HG02870 (cell line): ENCODE measurements around the gene GRIA4.
A peak's percentile ranks its signal among the peaks of the same experiment; 100 is the strongest.

Source experiments
- ATAC-seq: cut with Tn5 transposase; IDR thresholded peaks from one replicate; pipeline ENCODE4 v1.9.1; 2021; ENCODE audit warnings: mild to moderate bottlenecking, moderate library complexity; ENCODE audit not compliant: unreplicated experiment

Gene GRIA4

GRCh38 chr11:105609832-105610781 lies at the start of gene GRIA4:
TSS of gene GRIA4 (plus strand) at chr11:105610073. CDS start at chr11:105610998, 925 bp downstream.
- ATAC-seq, result no peak

DNA sequence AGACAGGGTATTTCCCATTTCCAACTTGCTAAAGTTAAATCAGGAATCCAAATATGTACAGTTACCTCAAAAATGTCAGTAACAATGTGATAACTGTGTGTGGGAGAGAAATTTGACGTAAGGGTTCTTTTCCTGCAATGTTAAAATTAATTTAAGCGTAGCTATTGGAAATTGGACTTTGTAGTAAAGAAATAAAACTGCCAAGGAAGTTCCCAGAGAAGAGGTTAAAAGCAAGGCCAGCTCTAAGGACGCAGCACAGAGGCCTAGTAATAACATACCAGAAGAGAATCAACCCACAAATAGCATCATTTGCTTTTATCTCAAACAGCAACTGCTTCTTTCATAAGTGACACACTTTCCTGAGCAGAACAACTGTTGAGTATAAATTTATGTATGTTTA lies 36.8 kb upstream of the GRIA4 start:
- no peak for ATAC-seq

DNA sequence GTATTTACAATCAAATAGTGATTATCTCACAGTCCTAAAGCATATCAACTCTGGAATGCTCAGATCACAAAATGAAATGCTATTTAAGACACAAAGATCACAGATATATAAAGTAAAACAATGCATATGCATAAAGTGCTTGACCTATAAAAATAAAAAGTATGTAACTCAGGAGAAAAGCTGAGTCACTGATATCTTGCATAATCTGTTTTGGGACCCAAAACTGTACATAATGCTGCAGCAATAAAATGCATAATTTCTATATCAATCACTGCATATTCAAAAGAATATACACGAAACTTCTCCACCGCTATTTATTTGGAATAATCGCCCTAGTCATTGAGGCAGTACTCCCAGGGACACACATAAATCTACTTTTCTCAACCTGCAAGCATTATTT lies 34.9 kb upstream of the GRIA4 start:
- ATAC-seq, result no peak

GRCh38 chr11:105577641-105578040 lies 32.2 kb upstream of the GRIA4 start:
- no peak for ATAC-seq

DNA sequence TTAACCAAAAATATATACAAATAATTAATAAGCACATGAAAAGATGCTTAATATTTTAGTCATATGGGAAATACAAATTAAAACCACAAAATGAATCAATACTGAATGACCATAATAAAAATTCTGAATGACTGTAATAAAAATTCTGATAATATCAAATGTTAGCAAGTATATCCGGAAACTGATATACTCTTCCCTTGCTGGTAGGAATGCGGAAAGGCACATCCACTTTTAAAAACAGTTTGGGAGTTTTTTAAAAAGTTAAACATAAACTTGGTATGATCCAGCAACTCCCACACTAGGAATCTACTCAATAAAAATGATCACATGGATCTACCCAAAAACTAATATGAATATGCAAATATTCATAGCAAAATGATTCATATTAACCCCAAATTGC lies 30.8 kb upstream of the GRIA4 start:
- ATAC-seq, result no peak

DNA sequence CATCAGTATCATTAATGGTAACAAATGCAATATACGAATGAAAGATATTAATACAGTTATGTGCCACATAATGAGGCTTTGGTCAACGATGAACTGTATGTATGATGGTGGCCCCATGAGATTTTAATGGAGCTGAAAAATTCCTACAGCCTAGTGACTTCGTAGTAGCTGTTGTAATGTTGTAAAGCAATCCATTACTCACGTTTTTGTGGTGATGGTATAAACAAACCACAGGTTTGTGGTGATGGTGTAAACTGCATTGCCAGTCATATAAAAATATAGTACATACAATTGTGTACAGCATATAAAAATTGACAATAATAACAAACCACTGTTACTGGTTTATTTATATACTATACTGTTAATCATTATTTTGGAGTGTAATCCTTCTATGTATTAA lies 27.4 kb upstream of the GRIA4 start:
- ATAC-seq, result no peak

DNA sequence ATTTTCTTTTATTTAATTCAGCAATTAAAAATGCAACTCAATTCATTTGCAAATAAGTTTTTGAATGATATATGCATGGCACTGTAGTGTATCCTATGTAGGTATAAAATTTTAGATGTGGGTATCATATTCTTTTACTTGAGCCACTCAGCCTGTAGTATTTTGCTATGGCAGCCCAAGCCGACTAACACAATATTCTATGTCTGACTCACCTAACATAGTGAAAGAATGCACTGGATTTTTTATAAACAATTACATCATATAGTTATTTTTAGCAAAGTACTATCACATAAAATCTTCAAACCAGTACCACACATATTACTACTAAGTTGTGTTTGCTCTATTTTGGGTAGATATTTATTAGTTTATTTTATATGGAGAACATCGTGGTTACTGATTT lies 21.9 kb upstream of the GRIA4 start:
- ATAC-seq, result no peak

DNA sequence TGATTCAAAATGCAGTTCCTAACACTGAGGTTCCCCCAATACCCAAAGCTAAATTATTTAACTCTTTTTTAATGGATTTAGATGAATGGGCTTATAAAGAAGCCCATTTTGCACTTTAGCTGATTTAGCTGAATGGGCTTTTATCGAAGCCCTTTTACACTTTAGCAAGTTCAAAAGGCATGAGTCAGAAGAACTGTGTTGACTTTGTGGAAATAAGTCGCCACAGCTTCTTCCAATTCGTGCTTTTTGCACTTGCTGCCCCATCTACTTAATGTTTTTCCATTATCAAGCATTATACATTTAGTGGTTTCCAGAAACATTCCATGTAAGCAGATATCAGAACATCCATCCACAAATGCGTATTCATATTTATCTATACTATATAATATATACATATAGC lies 20.5 kb upstream of the GRIA4 start:
- ATAC-seq, result no peak

DNA sequence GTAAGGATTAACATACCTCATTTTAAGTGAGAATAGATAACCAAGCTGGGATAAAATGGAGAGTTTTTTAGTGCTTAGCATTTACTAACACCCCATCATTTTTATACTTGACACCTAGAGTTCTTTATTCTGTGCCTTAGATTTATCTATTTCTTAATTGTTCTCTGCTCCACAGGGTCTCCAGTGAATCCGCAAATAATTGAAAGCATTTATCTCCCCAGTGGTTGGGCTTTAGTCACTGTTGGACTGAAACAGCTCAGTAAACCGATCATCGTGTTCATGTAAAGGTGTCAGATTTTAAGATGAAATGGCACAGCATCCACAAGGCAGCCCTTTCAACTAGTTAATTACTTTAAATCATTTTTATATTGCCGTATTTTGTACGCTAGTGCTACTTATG lies 17.8 kb upstream of the GRIA4 start:
- no peak for ATAC-seq

DNA sequence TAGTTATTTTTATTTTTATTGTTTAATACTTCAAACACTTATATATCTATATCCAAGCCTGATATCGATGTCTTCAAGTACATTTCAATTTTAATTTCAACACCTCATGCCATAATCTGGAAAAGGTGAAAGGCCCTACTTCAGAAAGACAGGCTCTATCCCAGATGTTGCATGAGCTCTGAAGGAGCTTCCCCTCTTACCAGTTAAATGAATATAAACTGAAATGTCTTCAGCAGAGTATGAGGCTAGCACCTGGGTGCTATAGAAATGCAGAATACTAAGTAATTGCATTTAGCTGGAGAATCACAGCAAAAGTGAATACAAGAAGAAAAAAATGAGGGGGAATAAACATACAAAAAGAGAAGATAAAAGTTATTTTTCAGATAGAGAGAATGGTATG lies 11.5 kb upstream of the GRIA4 start:
- no peak for ATAC-seq

DNA sequence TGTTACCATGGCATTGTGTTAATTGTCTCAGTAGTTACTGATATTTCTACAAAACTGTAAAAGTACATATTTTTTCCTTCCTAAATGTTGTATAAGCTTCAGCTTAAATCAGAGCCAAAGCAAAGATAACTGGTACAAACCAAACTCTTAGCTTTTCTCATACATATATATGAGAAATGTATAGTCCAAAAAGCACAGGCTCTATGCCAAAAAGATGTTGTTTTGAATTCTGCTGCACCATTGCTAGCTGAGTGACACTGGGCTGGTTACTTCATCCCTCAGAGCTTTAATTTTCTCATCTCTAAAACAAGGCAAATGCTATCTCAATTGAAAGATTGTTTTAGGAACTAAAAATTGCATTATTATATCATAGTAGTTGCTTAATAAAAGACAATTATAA lies 6.7 kb upstream of the GRIA4 start:
- ATAC-seq, result no peak

DNA sequence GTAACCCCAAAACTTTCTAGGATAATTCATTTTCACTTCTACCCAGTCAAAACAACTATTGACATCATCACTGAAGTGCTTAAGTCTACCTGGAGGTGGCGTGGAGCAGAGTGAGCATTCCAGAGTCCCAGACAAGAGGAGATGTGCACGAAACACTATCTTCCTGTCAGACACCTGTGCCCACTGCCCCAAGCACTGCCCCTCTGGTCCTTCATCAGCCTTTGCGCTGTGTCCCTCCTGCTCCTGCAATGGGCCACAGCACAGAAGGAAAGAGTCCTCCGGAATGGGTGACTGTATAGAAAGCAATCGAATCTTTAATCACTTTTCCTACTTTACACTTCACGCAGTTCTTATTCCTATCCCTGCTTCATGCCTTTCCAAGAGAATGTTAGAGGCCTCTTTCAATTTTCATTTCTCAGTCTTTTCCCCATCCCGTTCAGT lies 512 bp upstream of the GRIA4 start:
- peak; percentile 71 for ATAC-seq

DNA sequence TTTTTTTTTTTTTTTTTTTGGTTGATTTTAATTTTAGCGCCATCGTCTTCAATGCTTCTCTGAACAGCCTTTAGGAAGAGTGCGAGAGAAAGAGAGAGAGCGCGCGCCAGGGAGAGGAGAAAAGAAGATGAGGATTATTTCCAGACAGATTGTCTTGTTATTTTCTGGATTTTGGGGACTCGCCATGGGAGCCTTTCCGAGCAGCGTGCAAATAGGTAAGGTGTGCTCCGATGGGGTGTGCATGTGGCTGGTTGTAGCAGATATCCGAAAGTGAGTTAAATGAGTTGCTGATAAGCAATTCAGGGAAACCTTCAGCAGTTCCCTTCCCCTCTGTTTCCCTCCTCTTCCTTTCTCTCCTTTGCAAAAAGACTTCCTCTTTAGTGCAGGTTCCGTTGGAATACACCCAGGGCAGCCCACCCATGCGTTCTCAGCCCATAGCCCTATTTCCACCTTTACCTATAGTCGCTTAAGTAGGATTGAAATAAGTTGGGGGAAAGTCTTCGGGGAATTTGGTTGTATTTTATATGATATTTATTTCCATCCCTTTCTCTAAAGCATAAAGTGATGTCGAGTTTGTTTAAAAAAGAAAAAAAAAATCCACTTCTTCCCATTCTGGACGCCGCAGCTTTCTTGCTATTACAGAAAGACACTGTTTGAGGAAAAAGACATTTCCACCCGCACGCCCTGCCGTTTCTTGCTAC lies 1.1 kb downstream of the GRIA4 start:
- no peak for ATAC-seq

GRCh38 chr11:105611572-105612441 lies 1.9 kb downstream of the GRIA4 start:
- no peak for ATAC-seq

DNA sequence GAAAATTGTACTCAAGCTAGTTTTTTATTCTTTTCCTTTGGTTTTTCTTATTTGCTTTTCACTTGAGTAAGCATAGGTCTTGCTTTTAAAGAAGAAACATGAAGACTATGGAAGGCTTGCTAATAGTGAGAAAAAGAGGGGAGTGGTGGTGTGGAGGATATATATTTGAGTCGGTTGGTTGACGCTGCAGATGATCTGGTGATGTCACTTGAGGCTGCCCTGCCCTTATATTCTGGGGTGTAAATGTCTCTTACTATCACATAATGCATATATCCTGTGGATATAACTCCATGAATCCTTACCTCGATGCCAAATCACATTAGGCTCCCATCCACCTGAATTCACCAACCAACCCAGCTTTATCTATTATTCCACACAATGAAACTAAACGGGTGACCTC lies 2.9 kb downstream of the GRIA4 start:
- no peak for ATAC-seq

GRCh38 chr11:105613183-105613582 lies 3.3 kb downstream of the GRIA4 start:
- ATAC-seq, result no peak

DNA sequence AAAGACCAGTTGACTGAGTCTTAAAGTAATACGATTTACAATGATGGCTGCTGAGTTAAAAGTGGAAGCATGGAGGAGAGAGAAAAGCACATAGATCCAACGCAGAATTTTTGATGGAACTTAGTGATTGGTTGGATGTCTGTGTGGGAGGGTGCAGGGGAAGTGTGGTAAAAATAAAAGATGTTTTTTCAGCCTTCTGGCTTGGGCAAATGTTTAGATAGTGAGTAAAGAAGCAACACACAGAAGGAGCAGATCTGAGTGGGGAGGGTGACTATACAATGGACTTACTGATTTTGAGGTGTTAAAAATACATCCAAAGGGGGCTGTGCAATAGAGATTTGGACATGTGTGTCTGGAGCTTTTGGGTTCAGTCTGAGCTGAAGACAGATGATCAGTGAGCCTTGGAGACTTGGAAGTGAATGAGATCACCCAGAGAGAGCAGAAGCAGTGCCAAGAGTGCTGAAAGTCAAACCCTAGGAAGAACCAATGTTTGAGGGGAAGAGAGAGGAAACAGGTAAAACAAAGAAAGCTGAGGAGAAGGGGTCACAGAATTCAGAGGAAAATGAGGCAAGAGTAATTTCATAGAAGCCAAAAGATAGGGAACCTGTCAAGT lies 8.6 kb downstream of the GRIA4 start:
- no peak for ATAC-seq

- ATAC-seq, result no peak
Observed at GRCh38 chr11:105619556-105619955, 9.7 kb downstream of the GRIA4 start.

DNA sequence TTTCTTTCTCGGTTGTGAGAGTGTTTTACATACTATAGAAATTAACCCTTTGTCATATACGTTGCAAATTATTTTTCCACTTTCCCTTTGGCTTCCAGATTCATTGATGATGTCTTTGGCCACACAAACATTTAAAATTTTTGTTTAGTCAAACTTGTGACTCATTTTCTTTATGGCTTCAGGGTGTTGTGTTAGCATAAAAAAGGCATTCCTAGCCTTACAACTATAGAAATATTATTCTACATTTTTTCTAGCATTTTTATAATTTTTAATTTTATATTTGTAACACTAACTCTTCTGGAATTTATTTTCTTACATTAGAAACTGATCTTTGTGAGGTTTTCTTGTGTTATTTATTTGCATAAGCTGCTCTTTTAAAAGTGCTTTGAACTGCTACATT lies 12.1 kb downstream of the GRIA4 start:
- no peak for ATAC-seq

GRCh38 chr11:105632316-105632715 lies 22.4 kb downstream of the GRIA4 start:
- no peak for ATAC-seq

- ATAC-seq, result no peak
Observed at GRCh38 chr11:105635466-105635865, 25.6 kb downstream of the GRIA4 start.
